PFSK-1 (cell line): ENCODE data around the gene OPA1.

Experiments
- FOXP2 ChIP-seq: optimal IDR thresholded peaks from 2 replicates; pipeline ENCODE3; 2011; ENCODE audit warnings: borderline replicate concordance, control low read depth, inconsistent platforms; ENCODE audit not compliant: insufficient read depth; ENCODE audit errors: extremely low read length, extremely low read depth
- POLR2AphosphoS5 ChIP-seq: IDR thresholded peaks from 2 replicates; pipeline ENCODE4 v1.6.1; 2012; ENCODE audit warnings: low read depth, mild to moderate bottlenecking, control low read depth, low read length, moderate library complexity
- SIN3A ChIP-seq: IDR thresholded peaks from 2 replicates; pipeline ENCODE4 v1.6.1; 2012; ENCODE audit warnings: mild to moderate bottlenecking, low read length, moderate library complexity, borderline replicate concordance; ENCODE audit not compliant: insufficient read depth
- TAF1 ChIP-seq: IDR thresholded peaks from 2 replicates; pipeline ENCODE4 v1.6.1; 2012; ENCODE audit warnings: low read length, control low read depth, borderline replicate concordance; ENCODE audit not compliant: insufficient read depth
- TF ChIP-seq, protein P1 (sequence below), 2 experiments: IDR thresholded peaks; 2 replicates each; pipeline versions ENCODE4 v1.6.1 to v1.8.0; 2011 to 2012; ENCODE audit warnings: low read depth in 2 of 2, low read length in 2 of 2, control low read depth in 1 of 2, inconsistent platforms in 1 of 2, mild to moderate bottlenecking in 1 of 2, moderate library complexity in 1 of 2; ENCODE audit not compliant: insufficient read depth in 1 of 2

Gene OPA1

DNA sequence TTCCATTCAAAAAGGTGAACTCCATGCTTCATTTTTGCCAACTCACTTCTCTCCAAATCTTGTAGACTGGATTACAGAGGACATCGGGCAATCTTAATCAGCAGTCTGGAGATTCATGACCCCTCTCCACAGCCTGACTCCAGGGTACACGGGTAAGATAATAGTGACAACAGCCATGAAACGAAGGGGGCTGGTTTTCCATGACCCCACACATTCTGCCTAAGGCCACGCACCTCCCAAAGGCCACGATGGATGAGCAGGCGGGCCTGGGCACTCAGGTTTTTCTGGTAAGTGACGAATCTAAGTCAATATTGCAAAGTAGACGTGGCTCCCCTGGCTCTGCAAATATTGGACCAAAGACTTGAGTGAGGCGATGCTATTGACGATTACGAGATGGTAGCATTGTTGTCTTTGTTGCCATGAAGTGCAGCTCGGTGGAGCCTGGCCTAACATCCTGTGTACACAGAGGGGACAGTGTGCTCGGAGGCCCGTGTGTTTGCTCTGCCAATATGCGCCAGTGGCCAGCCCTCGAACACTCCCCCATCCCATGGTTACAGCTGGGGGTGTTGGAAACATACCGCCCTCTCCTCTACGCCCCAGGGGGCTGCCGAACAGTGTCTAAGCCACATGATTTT is 119.1 kb downstream of the OPA1 start:
- no peak for TF ChIP-seq POLR2AphosphoS5
- no peak for TF ChIP-seq FOXP2
- no peak for TF ChIP-seq SIN3A
- TF ChIP-seq TAF1: no peak
- TF ChIP-seq, protein P1, sequence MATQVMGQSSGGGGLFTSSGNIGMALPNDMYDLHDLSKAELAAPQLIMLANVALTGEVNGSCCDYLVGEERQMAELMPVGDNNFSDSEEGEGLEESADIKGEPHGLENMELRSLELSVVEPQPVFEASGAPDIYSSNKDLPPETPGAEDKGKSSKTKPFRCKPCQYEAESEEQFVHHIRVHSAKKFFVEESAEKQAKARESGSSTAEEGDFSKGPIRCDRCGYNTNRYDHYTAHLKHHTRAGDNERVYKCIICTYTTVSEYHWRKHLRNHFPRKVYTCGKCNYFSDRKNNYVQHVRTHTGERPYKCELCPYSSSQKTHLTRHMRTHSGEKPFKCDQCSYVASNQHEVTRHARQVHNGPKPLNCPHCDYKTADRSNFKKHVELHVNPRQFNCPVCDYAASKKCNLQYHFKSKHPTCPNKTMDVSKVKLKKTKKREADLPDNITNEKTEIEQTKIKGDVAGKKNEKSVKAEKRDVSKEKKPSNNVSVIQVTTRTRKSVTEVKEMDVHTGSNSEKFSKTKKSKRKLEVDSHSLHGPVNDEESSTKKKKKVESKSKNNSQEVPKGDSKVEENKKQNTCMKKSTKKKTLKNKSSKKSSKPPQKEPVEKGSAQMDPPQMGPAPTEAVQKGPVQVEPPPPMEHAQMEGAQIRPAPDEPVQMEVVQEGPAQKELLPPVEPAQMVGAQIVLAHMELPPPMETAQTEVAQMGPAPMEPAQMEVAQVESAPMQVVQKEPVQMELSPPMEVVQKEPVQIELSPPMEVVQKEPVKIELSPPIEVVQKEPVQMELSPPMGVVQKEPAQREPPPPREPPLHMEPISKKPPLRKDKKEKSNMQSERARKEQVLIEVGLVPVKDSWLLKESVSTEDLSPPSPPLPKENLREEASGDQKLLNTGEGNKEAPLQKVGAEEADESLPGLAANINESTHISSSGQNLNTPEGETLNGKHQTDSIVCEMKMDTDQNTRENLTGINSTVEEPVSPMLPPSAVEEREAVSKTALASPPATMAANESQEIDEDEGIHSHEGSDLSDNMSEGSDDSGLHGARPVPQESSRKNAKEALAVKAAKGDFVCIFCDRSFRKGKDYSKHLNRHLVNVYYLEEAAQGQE (IDR thresholded peaks at IDR 0.05; ENCODE audit: insufficient read depth in 1 of 2, low read depth in 2 of 2, low read length in 2 of 2): no peak

- TF ChIP-seq, protein P1 (IDR thresholded peaks at IDR 0.05; ENCODE audit: insufficient read depth in 1 of 2, low read depth in 2 of 2, low read length in 2 of 2): no peak
- TF ChIP-seq SIN3A (no peak), FOXP2 (no peak), TAF1 (no peak), POLR2AphosphoS5 (no peak)
Measured at GRCh38 chr3:193712938-193713337, 119.9 kb downstream of the OPA1 start.

DNA sequence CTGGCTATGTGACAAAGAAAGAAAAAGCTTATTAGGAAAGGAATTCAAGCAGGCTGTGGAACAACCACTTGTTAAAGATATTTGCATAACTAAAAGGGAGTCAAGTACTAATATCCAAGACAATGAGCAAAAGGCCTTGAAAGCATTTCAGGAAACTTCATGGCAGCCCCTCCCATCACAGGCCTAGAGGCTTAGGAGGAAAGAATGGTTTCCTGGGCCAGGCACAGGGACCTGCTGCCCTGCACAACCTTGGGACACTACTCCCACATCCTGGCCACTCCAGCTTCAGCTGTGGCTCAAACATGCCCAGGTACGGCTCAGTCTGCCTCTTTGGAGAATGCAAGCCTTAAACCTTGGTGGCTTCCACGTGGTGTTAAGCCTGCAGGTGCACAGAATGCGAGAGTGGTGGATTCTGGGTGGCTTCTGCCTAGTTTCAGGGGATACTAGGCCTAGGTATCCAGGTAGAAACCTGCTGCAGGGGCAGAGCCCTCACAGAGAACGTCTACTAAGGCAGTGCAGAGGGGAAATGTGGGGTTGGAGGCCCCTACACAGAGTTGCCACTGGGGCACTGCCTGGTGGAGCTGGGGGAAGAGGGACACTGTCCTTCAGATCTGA is 121.6 kb downstream of the OPA1 start:
- TF ChIP-seq TAF1 (no peak), SIN3A (no peak), FOXP2 (no peak), POLR2AphosphoS5 (no peak)
- TF ChIP-seq, protein P1 (IDR thresholded peaks at IDR 0.05; ENCODE audit: insufficient read depth in 1 of 2, low read depth in 2 of 2, low read length in 2 of 2): no peak

- no peak for TF ChIP-seq POLR2AphosphoS5
- TF ChIP-seq TAF1: no peak
- TF ChIP-seq FOXP2: no peak
- TF ChIP-seq, protein P1 (IDR thresholded peaks at IDR 0.05; ENCODE audit: insufficient read depth in 1 of 2, low read depth in 2 of 2, low read length in 2 of 2): no peak
- TF ChIP-seq SIN3A: no peak
Measured at GRCh38 chr3:193716150-193716549, 123.1 kb downstream of the OPA1 start.
